ENCODE data around the gene CDC42EP2. TPM values are rescaled to one million over a fixed set of nuclear protein-coding genes. Genes with fewer than 3 reads are reported as not detected.

Gene CDC42EP2
- total RNA-seq (ENCODE audit: unreplicated experiment), result 37.7 TPM
- long read RNA-seq, transcript CDC42EP2-201 (2 exons, 2,023 nt), result major isoform, 35 of 41 reads
- long read RNA-seq, partial matches to known transcripts, result 4 of 41 reads
- long read RNA-seq, other reads (novel, unspliced or antisense), result 2 of 41 reads

DNA sequence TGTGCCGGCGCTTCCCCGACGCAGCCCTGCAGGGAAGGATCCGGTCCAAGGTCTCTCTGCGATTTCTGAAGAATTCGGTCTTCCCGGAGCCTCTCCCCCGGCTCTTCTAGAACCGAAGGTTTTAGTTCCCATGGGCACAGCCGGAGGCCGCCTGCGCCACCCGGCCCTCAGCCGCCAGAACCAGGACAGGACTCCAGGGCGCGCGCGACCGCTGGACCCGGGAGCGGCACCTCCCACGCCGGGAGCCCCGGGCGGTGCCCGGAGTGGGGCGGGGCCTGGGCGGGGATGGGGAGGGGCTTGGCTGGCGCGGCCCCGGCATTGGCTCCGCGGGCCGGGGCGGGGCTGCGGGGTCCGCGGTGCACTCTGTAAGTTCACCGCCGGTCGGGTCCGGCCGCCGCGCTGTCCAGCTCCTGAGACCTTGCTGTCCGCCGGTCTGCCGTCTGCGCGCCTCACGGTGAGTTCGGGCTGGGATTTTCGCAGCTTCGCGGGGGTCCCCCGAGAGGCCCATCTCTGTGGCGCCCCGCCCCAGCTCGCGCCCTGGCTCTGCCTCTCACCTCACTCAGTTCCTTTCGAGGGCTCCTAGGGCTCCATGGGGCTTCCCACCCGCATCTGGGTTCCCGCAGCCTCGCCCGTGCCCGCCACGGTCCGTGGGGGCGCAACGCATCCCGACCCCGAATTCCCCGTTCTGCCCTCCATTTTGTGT lies at the start of gene CDC42EP2:
CDC42EP2 (plus strand) TSS at position 366 of the 703 bp plus-strand sequence. CDS start 6,033 bp downstream, outside the sequence.
- peak within 1 kb of the TSS; percentile 93 for H3K4me3 Mint-ChIP-seq (ENCODE audit: unreplicated experiment)
- peaks cover 13% of the 10 kb centered on the region for H3K27me3 Mint-ChIP-seq (ENCODE audit: unreplicated experiment)
- no peaks in the 10 kb centered on the region for H3K36me3 Mint-ChIP-seq (ENCODE audit: low read depth, unreplicated experiment)
- peaks cover 31% of the 10 kb centered on the region for H3K4me1 Mint-ChIP-seq (ENCODE audit: unreplicated experiment)
- H3K27ac Mint-ChIP-seq (ENCODE audit: unreplicated experiment), result peak within 1 kb of the TSS; percentile 93
- TF ChIP-seq, protein P1, sequence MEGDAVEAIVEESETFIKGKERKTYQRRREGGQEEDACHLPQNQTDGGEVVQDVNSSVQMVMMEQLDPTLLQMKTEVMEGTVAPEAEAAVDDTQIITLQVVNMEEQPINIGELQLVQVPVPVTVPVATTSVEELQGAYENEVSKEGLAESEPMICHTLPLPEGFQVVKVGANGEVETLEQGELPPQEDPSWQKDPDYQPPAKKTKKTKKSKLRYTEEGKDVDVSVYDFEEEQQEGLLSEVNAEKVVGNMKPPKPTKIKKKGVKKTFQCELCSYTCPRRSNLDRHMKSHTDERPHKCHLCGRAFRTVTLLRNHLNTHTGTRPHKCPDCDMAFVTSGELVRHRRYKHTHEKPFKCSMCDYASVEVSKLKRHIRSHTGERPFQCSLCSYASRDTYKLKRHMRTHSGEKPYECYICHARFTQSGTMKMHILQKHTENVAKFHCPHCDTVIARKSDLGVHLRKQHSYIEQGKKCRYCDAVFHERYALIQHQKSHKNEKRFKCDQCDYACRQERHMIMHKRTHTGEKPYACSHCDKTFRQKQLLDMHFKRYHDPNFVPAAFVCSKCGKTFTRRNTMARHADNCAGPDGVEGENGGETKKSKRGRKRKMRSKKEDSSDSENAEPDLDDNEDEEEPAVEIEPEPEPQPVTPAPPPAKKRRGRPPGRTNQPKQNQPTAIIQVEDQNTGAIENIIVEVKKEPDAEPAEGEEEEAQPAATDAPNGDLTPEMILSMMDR (IDR thresholded peaks at IDR 0.05; ENCODE audit: unreplicated experiment), result no peak
- DNase-seq (ENCODE audit: low spot score), result peak; percentile 91
- H3K9me3 Mint-ChIP-seq (ENCODE audit: unreplicated experiment), result no peaks in the 10 kb centered on the region

- no peak for DNase-seq (ENCODE audit: low spot score)
- H3K4me3 Mint-ChIP-seq (ENCODE audit: unreplicated experiment), result no peak overlapping the region
Measured at GRCh38 chr11:65266210-65266609, 48.5 kb upstream of the CDC42EP2 start.

GRCh38 chr11:65274735-65275682 lies 39.7 kb upstream of the CDC42EP2 start:
- DNase-seq (ENCODE audit: low spot score), result peak; percentile 75
- no peak overlapping the region for H3K27ac Mint-ChIP-seq (ENCODE audit: unreplicated experiment)
- no peaks in the 10 kb centered on the region for H3K9me3 Mint-ChIP-seq (ENCODE audit: unreplicated experiment)
- H3K36me3 Mint-ChIP-seq (ENCODE audit: low read depth, unreplicated experiment), result peaks cover 13% of the 10 kb centered on the region
- H3K27me3 Mint-ChIP-seq (ENCODE audit: unreplicated experiment), result no peaks in the 10 kb centered on the region
- peaks cover 27% of the 10 kb centered on the region for H3K4me1 Mint-ChIP-seq (ENCODE audit: unreplicated experiment)
- TF ChIP-seq, protein P1 (IDR thresholded peaks at IDR 0.05; ENCODE audit: unreplicated experiment), result peak; percentile 62
- no peak overlapping the region for H3K4me3 Mint-ChIP-seq (ENCODE audit: unreplicated experiment)

More at GRCh38 chr11:65266210-65266609, 48.5 kb upstream of the CDC42EP2 start:
- H3K27me3 Mint-ChIP-seq (ENCODE audit: unreplicated experiment), result peaks cover 2% of the 10 kb centered on the region
- no peaks in the 10 kb centered on the region for H3K9me3 Mint-ChIP-seq (ENCODE audit: unreplicated experiment)
- TF ChIP-seq, protein P1 (IDR thresholded peaks at IDR 0.05; ENCODE audit: unreplicated experiment), result no peak
- H3K27ac Mint-ChIP-seq (ENCODE audit: unreplicated experiment), result no peak overlapping the region
- peaks cover 19% of the 10 kb centered on the region for H3K36me3 Mint-ChIP-seq (ENCODE audit: low read depth, unreplicated experiment)
- peaks cover 15% of the 10 kb centered on the region for H3K4me1 Mint-ChIP-seq (ENCODE audit: unreplicated experiment)

GRCh38 chr11:65275906-65276305 lies 38.8 kb upstream of the CDC42EP2 start:
- Mint-ChIP-seq H3K27me3 (ENCODE audit: unreplicated experiment) (no peaks in the 10 kb centered on the region), H3K4me1 (ENCODE audit: unreplicated experiment) (peaks cover 36% of the 10 kb centered on the region), H3K27ac (ENCODE audit: unreplicated experiment) (no peak overlapping the region), H3K4me3 (ENCODE audit: unreplicated experiment) (no peak overlapping the region), H3K9me3 (ENCODE audit: unreplicated experiment) (no peaks in the 10 kb centered on the region), H3K36me3 (ENCODE audit: low read depth, unreplicated experiment) (peaks cover 7% of the 10 kb centered on the region)
- DNase-seq (ENCODE audit: low spot score), result no peak
- TF ChIP-seq, protein P1 (IDR thresholded peaks at IDR 0.05; ENCODE audit: unreplicated experiment), result no peak
